IMR-90 (cell line): ENCODE data around the gene CAMTA1.

Experiments
- CEBPB ChIP-seq: IDR thresholded peaks from 2 replicates; pipeline ENCODE4 v1.6.1; 2012; ENCODE audit warnings: low read depth, low read length, improper control_type of control experiment
- CTCF ChIP-seq: conservative IDR thresholded peaks from 2 replicates; pipeline ENCODE4 v1.5.1; 2012; ENCODE audit warnings: mild to moderate bottlenecking, low read depth, low read length, improper control_type of control experiment
- POLR2A ChIP-seq: IDR thresholded peaks from 2 replicates; pipeline ENCODE4 v1.6.1; 2012; ENCODE audit warnings: mild to moderate bottlenecking, low read depth, low read length
- USF2 ChIP-seq: fragments of 150-350 bp; IDR thresholded peaks from 2 replicates; pipeline ENCODE4 v1.6.1; 2017; ENCODE audit warnings: mild to moderate bottlenecking, antibody characterized with exemption, low read length, low read depth

GRCh38 chr1:6852136-6852890 lies 67.1 kb downstream of the CAMTA1 start:
- TF ChIP-seq CTCF (no peak), CEBPB (no peak), USF2 (no peak), POLR2A (no peak)
